Endothelial cell of umbilical vein (primary cell): ENCODE measurements around the gene TPR.

Experiments used
- EZH2 ChIP-seq: IDR thresholded peaks from 2 replicates; pipeline ENCODE4 v1.6.1; 2012; ENCODE audit warnings: borderline replicate concordance, low read depth, mild to moderate bottlenecking, moderate library complexity, low read length, inconsistent platforms; ENCODE audit not compliant: severe bottlenecking
- GATA2 ChIP-seq: IDR thresholded peaks from 2 replicates; pipeline ENCODE4 v1.7.0; 2011; ENCODE audit warnings: low read depth, mild to moderate bottlenecking, moderate library complexity, mixed read lengths, low read length; ENCODE audit not compliant: insufficient read length, insufficient read depth
- JUN ChIP-seq: IDR thresholded peaks from 2 replicates; pipeline ENCODE4 v1.6.1; 2011; ENCODE audit warnings: borderline replicate concordance, low read depth; ENCODE audit not compliant: insufficient read length, insufficient read depth
- POLR2A ChIP-seq: IDR thresholded peaks from 2 replicates; pipeline ENCODE4 v1.6.1; 2012; ENCODE audit warnings: low read depth, mild to moderate bottlenecking, control low read depth, low read length
- POLR2AphosphoS5 ChIP-seq: IDR thresholded peaks from 2 replicates; pipeline ENCODE4 v1.6.1; 2012; ENCODE audit warnings: low read depth, mild to moderate bottlenecking, control low read depth, low read length, moderate library complexity; ENCODE audit not compliant: insufficient read depth
- TF ChIP-seq, protein P1 (sequence below), 2 donors: IDR thresholded peaks; 1 replicate in 1 of 2; 2 replicates in 1 of 2; pipeline ENCODE4 v1.5.1; 2011; ENCODE audit warnings: low read length in 2 of 2, mild to moderate bottlenecking in 2 of 2, moderate library complexity in 2 of 2, control low read depth in 1 of 2, inconsistent platforms in 1 of 2, low read depth in 1 of 2; ENCODE audit not compliant: insufficient read depth in 1 of 2; ENCODE audit errors: extremely low read depth in 1 of 2
- TF ChIP-seq, protein P2 (sequence below): IDR thresholded peaks from 2 replicates; pipeline ENCODE4 v1.6.1; 2011; ENCODE audit not compliant: insufficient read depth, insufficient read length

DNA sequence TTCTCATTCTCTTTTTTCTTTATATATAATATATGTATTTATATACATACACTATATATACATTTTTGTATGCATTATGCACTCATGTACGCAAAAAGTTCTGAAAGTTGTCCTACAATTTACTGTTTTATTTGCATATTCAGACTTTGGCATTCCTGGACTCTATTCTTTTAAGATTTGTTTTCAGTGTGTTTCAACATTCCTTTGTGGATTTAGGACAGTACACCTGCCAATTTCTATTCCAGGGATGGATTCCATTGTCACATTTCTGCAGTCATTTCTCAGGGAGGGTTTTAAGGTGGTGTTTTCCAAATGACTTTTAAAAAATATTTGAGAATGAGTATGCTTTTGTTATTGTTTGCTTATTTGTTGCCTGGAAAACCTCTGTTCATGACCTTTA lies 76.2 kb downstream of the TPR start:
- TF ChIP-seq POLR2A (no peak), POLR2AphosphoS5 (no peak), JUN (no peak), EZH2 (no peak), GATA2 (no peak)
- TF ChIP-seq, protein P1, sequence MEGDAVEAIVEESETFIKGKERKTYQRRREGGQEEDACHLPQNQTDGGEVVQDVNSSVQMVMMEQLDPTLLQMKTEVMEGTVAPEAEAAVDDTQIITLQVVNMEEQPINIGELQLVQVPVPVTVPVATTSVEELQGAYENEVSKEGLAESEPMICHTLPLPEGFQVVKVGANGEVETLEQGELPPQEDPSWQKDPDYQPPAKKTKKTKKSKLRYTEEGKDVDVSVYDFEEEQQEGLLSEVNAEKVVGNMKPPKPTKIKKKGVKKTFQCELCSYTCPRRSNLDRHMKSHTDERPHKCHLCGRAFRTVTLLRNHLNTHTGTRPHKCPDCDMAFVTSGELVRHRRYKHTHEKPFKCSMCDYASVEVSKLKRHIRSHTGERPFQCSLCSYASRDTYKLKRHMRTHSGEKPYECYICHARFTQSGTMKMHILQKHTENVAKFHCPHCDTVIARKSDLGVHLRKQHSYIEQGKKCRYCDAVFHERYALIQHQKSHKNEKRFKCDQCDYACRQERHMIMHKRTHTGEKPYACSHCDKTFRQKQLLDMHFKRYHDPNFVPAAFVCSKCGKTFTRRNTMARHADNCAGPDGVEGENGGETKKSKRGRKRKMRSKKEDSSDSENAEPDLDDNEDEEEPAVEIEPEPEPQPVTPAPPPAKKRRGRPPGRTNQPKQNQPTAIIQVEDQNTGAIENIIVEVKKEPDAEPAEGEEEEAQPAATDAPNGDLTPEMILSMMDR (IDR thresholded peaks at IDR 0.05; ENCODE audit: extremely low read depth in 1 of 2, insufficient read depth in 1 of 2, low read depth in 1 of 2, low read length in 2 of 2) = no peak
- TF ChIP-seq, protein P2, sequence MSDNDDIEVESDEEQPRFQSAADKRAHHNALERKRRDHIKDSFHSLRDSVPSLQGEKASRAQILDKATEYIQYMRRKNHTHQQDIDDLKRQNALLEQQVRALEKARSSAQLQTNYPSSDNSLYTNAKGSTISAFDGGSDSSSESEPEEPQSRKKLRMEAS = no peak
